Measurements from ENCODE around the gene COX6A2.

The COX6A2 gene

DNA sequence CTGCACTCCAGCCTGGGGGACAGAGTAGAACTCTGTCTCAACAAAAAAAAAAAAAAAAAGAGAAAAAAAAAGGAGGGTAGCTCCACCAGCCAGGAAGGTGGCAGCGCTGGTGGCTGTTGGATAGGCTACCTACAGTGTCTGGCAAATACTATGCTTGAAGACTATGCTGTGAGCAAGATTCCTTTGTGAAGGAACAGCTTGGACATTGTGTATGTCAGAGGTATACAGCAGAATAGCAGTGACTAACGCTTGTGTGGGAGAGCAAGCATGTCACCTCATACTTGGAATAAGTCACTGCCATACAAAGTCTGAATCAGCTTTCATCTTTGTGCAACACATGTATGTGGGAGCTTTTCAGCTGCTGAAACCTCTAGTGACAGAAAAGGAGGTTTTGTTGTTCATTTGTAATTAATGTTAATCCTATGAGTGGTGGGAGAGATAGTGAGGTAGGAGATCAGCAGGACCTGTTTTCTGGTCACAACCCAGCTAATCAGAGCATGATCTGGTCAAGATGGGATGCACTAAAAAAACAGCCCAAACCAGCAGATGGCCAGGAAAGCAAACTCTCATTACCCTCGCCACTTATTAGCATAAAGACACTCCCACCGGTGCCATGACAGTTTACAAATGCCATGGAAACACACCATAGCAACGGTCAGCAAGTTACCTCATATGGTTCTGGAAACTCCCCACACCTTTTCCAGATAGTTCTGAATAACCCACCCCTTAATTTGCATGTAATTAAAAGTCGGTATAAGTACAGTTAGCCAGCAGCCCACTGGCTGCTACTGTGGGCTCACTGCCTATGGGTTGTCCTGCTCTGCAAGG, 41.8 kb downstream of the COX6A2 start:
- ATAC-seq (peak; percentile 88), DNase-seq (peak; percentile 16 to 32)
- H3K4me1 Mint-ChIP-seq = peaks cover 31% of the 10 kb centered on the region
- H3K4me3 Mint-ChIP-seq = no peak overlapping the region
- H3K27me3 Mint-ChIP-seq = peaks cover 7% of the 10 kb centered on the region
- peak overlapping the region in 1 of 2 donors; percentile 10 for H3K27ac Mint-ChIP-seq
- H3K9me3 Mint-ChIP-seq = no peaks in the 10 kb centered on the region

DNA sequence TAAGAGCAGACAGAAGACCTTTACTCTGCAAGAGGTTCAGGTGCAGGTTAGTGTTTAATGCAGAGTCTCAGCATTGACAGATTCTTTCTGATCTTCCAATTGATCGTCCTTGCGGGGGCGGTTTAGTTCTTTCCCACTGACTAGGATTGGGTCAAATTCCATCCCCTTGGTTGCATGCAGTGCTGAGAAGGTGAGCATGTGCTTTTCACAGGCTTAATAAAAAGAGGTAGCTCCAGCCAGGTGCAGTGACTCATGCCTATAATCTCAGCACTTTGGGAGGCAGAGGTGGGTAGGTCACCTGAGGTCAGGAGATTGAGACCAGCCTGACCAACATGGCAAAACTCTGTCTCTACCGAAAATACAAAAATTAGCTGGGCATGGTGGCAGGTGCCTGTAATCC, 42.5 kb downstream of the COX6A2 start:
- DNase-seq = no peak
- Mint-ChIP-seq H3K4me1 (peaks cover 31% of the 10 kb centered on the region), H3K27me3 (peaks cover 7% of the 10 kb centered on the region), H3K9me3 (no peaks in the 10 kb centered on the region), H3K4me3 (no peak overlapping the region), H3K27ac (no peak overlapping the region)
- no peak for ATAC-seq

DNA sequence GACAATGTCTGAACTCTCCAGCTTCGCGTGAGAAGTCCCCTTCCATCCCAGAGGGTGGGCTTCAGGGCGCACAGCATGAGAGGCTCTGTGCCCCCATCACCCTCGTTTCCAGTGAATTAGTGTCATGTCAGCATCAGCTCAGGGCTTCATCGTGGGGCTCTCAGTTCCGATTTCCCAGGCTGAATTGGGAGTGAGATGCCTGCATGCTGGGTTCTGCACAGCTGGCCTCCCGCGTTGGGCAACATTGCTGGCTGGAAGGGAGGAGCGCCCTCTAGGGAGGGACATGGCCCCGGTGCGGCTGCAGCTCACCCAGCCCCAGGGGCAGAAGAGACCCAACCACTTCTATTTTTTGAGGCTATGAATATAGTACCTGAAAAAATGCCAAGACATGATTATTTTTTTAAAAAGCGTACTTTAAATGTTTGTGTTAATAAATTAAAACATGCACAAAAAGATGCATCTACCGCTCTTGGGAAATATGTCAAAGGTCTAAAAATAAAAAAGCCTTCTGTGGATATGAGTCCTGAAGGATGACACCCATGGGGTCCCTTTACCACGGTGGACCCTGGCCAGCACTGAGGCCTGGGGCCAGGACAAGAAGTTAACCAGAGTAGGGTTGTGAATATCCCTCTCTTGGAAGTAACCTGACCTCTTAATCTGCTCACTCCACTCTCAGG, 45.5 kb downstream of the COX6A2 start:
- peaks cover 33% of the 10 kb centered on the region for H3K4me1 Mint-ChIP-seq
- H3K27ac Mint-ChIP-seq = no peak overlapping the region
- H3K27me3 Mint-ChIP-seq = no peaks in the 10 kb centered on the region
- no peaks in the 10 kb centered on the region for H3K9me3 Mint-ChIP-seq
- DNase-seq = peak; percentile 65 to 73
- peak; percentile 81 for ATAC-seq
- H3K4me3 Mint-ChIP-seq = no peak overlapping the region

DNA sequence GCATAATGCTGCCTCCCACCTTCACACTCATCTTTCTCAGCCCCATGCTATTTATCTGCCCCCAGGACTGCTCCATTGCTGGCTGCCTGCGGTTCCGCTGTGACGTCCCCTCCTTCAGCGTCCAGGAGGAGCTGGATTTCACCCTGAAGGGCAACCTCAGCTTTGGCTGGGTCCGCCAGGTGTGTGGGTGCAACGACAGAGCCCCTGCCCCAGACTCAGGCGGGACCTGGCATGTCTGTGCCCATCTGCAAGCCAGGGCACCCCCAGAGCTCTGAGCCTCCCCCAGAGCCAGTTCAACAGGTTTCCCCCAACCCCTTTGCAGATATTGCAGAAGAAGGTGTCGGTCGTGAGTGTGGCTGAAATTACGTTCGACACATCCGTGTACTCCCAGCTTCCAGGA, 48.0 kb downstream of the COX6A2 start:
- H3K27ac Mint-ChIP-seq = no peak overlapping the region
- peaks cover 24% of the 10 kb centered on the region for H3K4me1 Mint-ChIP-seq
- DNase-seq = no peak
- H3K9me3 Mint-ChIP-seq = peaks cover 0 to 4% of the 10 kb centered on the region in 2 donors
- no peaks in the 10 kb centered on the region for H3K27me3 Mint-ChIP-seq
- ATAC-seq = no peak
- H3K4me3 Mint-ChIP-seq = no peak overlapping the region
